CD4-positive, CD25-positive, alpha-beta regulatory T cell (primary cell): ENCODE data around the gene ATXN1. TPM values are rescaled to one million over a fixed set of nuclear protein-coding genes. Genes with fewer than 3 reads are reported as not detected.

ENCODE experiments used
- ATAC-seq, 2 donors: fragments of 150-1000 bp; cut with Tn5 transposase; one replicate each; pipeline ENCODE4 v1.10.0; 2021; ENCODE audit warnings: low read depth in 2 of 2, moderate number of reproducible peaks in 2 of 2, moderate library complexity in 1 of 2
- DNase-seq, 3 donors: peaks; one replicate each; pipeline versions ENCODE4 v3.0.0 to v3.0.0-alpha.2; 2012 to 2022; ENCODE audit warnings: mixed read lengths in 1 of 3
- H3K27ac ChIP-seq: one replicate; pipeline ENCODE4 v1.7.0; 2013; ENCODE audit warnings: mild to moderate bottlenecking, low read length; ENCODE audit not compliant: insufficient read depth, poor library complexity, severe bottlenecking
- H3K27me3 ChIP-seq: one replicate; pipeline ENCODE4 v1.7.0; 2013; ENCODE audit warnings: low read length; ENCODE audit not compliant: control insufficient read depth, insufficient read depth
- H3K36me3 ChIP-seq: one replicate; pipeline ENCODE4 v1.7.0; 2013; ENCODE audit warnings: mild to moderate bottlenecking, low read length, moderate library complexity; ENCODE audit not compliant: control insufficient read depth, insufficient read depth
- H3K4me1 ChIP-seq: 2 replicates; pipeline ENCODE4 v1.7.0; 2013; ENCODE audit warnings: mild to moderate bottlenecking, low read length; ENCODE audit not compliant: insufficient read depth, control insufficient read depth, poor library complexity, severe bottlenecking
- H3K4me3 ChIP-seq: one replicate; pipeline ENCODE4 v1.7.0; 2013; ENCODE audit warnings: low read depth, mild to moderate bottlenecking, low read length, moderate library complexity
- H3K9me3 ChIP-seq, 2 experiments: 1 replicate in 1 of 2; 2 replicates in 1 of 2; pipeline ENCODE4 v1.7.0; 2013; ENCODE audit warnings: low read length in 2 of 2, mild to moderate bottlenecking in 1 of 2, moderate library complexity in 1 of 2; ENCODE audit not compliant: control insufficient read depth in 2 of 2
- H3K27ac Mint-ChIP-seq, 3 donors: one replicate each; pipeline ENCODE4 v1.8.0; 2020 to 2022; ENCODE audit warnings: mild to moderate bottlenecking in 3 of 3, mixed read lengths in 3 of 3, moderate library complexity in 2 of 3
- H3K27me3 Mint-ChIP-seq: one replicate; pipeline ENCODE4 v1.8.0; 2022; ENCODE audit warnings: mild to moderate bottlenecking, mixed read lengths
- H3K36me3 Mint-ChIP-seq: one replicate; pipeline ENCODE4 v1.8.0; 2020; ENCODE audit warnings: mixed read lengths
- H3K4me1 Mint-ChIP-seq, 4 donors: one replicate each; pipeline ENCODE4 v1.8.0; 2020 to 2022; ENCODE audit warnings: mixed read lengths in 4 of 4, mild to moderate bottlenecking in 1 of 4
- H3K4me3 Mint-ChIP-seq, 4 donors: one replicate each; pipeline ENCODE4 v1.8.0; 2020 to 2022; ENCODE audit warnings: mild to moderate bottlenecking in 4 of 4, mixed read lengths in 4 of 4, moderate library complexity in 3 of 4
- H3K9me3 Mint-ChIP-seq, 7 donors: one replicate each; pipeline ENCODE4 v1.8.0; 2020 to 2022; ENCODE audit warnings: mixed read lengths in 7 of 7, mild to moderate bottlenecking in 3 of 7, moderate library complexity in 2 of 7
- polyA plus RNA-seq, 4 donors: library from polyadenylated mRNA; unstranded; fragments of 300-500 nt; fragmentation: Illumina TruSeq; gene quantifications; one replicate each; pipeline ENCODE4 v1.2.3, GENCODE V29; 2021
- total RNA-seq: library from RNA; stranded (reverse); gene quantifications from one replicate; pipeline ENCODE4 v1.2.3, GENCODE V29; 2022

ATXN1 gene
- total and polyA plus RNA-seq, 5 donors from 2014 or later, result 15.8 to 191 (median 19.2) TPM

DNA sequence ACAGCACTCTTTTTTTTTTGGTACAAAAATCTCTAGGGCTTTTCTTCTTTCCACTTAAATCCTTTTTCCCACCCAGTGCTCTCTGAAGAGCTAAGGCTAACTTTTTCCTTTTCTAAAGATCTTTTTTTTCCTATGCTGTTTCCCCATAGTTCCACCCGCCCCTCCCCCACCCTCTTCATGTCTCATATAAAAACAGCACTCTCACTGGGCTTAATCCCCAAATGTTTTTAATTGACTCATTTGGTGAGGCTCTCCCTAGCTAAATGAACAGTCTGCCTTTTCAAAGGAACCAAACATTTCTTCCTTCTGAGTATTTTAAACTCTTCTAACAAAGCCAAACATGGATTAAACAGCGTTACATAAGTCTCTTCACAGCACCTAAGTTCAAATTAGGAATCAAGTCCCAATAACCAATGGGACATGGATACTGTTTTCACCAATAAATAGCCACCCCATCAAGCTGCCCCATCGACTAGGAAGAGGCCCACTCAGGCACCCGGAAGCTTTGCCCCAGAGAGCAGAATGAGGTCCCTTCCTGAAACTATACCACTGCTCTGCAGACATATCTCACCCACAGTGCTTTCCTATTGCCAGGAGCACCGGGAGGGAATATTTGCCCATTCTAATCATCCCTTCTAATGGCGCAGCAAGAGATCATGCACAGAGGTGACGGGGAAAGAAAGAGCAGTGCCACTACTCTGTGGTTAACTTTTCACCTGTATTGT, 63.7 kb downstream of the ATXN1 start:
- DNase-seq (no peak), ATAC-seq (peak in 1 of 2 donors; percentile 26)
- Mint-ChIP-seq H3K27ac (peak overlapping the region; percentile 83 to 89 (median 85)), H3K36me3 (peaks cover 3% of the 10 kb centered on the region), H3K27me3 (no peaks in the 10 kb centered on the region), H3K4me3 (peak overlapping the region; percentile 54 to 96 (median 70)), H3K4me1 (peaks cover 52 to 78% (median 63%) of the 10 kb centered on the region in 4 donors), H3K9me3 (peaks cover 0 to 1% (median 0%) of the 10 kb centered on the region in 7 donors)
- Histone ChIP-seq H3K27ac (peak overlapping the region; percentile 64), H3K4me1 (peaks cover 44% of the 10 kb centered on the region), H3K27me3 (no peaks in the 10 kb centered on the region), H3K4me3 (peak overlapping the region; percentile 89), H3K36me3 (no peaks in the 10 kb centered on the region), H3K9me3 (no peaks in the 10 kb centered on the region)

DNA sequence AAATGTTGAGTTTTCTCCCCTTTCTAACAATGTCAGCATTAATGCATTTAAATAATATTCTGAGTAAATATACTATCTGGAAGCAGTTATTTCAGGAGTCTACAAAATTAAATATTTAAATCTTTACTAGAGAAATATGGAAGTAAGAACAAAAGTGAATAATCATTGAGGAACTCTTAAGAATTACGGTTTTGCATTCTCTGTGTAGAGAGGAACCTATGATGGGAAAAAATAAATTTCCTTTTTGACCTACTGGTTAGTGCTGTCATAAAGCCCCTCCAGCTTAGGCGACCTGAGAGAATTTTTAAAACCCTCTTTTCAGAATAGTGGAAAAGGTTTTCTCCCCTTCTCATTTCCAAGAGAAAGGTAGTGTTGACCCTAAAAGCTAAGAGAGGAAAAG, 64.8 kb downstream of the ATXN1 start:
- Histone ChIP-seq H3K4me3 (no peak overlapping the region), H3K27me3 (no peaks in the 10 kb centered on the region), H3K9me3 (no peaks in the 10 kb centered on the region), H3K27ac (no peak overlapping the region), H3K4me1 (peaks cover 53% of the 10 kb centered on the region), H3K36me3 (no peaks in the 10 kb centered on the region)
- Mint-ChIP-seq H3K9me3 (peaks cover 0 to 1% (median 0%) of the 10 kb centered on the region in 7 donors), H3K27me3 (no peaks in the 10 kb centered on the region), H3K4me3 (no peak overlapping the region), H3K27ac (no peak overlapping the region), H3K4me1 (peaks cover 53 to 80% (median 66%) of the 10 kb centered on the region in 4 donors), H3K36me3 (peaks cover 3% of the 10 kb centered on the region)
- no peak for DNase-seq
- ATAC-seq, result no peak

DNA sequence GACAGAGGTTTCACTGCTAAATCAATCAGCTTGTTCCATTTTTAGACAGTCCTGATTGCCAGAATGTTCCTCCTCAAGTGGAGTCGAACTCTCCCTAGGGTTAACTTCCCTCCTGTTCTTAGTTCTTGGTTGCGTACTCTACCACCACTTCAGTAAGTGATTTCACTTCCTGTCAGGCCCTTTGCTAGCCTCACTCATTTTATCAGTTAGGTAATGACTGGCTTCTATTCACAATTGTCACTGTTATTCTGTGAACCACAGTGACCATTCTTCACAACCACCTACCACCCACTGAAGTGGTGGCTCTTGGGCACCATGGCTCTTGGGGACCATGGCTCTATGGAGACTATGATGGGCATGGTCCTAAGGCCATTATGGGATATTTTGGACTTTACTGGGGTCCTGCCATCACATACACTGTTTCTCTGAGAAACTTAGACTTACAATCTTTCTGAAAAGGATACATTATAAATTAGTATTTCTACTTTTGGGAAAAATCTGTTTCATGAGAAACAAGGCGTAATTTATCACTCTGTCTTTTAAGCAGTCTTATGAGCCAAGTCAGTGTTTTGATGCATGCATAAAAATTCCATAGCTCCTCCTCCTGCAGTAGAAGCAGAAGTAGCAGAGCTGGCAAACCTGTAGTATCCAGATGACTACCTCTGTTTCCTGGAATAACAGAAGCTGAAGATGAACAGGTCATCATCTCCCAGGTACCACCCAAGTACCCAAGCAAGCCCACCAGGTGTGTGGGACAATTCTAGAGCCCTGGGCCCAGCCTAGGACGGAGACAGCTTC, 66.3 kb downstream of the ATXN1 start:
- no peak overlapping the region for H3K4me3 ChIP-seq
- H3K27me3 ChIP-seq, result no peaks in the 10 kb centered on the region
- Mint-ChIP-seq H3K9me3 (peaks cover 0 to 1% (median 0%) of the 10 kb centered on the region in 7 donors), H3K36me3 (no peaks in the 10 kb centered on the region), H3K27ac (peak overlapping the region in 2 of 3 donors; percentile 18 to 47), H3K4me3 (peak overlapping the region; percentile 5 to 67 (median 37)), H3K4me1 (peaks cover 57 to 80% (median 66%) of the 10 kb centered on the region in 4 donors), H3K27me3 (no peaks in the 10 kb centered on the region)
- ATAC-seq (no peak), DNase-seq (peak in 1 of 3 donors; percentile 69)
- peak overlapping the region; percentile 15 for H3K27ac ChIP-seq
- H3K4me1 ChIP-seq, result peaks cover 54% of the 10 kb centered on the region
- no peaks in the 10 kb centered on the region for H3K9me3 ChIP-seq
- no peaks in the 10 kb centered on the region for H3K36me3 ChIP-seq

DNA sequence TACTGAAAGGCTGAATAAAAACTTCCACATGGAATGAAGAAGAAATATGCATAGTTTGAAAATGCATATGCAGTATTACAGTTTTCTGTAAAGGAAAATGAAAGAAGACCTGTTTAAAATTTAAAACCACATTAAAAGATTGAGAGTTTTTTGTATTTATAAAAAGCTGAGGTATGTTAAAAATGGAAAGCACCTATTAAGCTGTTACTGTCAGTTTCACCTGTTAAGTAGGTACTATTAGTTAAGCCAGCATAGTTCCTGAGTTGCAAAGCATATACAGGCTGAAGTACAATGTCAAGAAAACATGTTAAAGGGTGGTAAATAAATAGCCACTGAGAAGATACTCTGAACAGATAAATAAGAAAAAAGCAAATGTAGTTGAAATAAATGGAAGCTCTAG, 69.9 kb downstream of the ATXN1 start:
- peaks cover 54 to 75% (median 66%) of the 10 kb centered on the region in 4 donors for H3K4me1 Mint-ChIP-seq
- DNase-seq (peak in 1 of 3 donors; percentile 32), ATAC-seq (no peak)
- no peaks in the 10 kb centered on the region for H3K9me3 ChIP-seq
- peak overlapping the region; percentile 13 to 79 (median 48) for H3K4me3 Mint-ChIP-seq
- H3K27me3 ChIP-seq, result no peaks in the 10 kb centered on the region
- H3K9me3 Mint-ChIP-seq, result no peaks in the 10 kb centered on the region
- H3K36me3 ChIP-seq, result no peaks in the 10 kb centered on the region
- H3K27ac ChIP-seq, result peak overlapping the region; percentile 49
- peak overlapping the region; percentile 65 for H3K4me3 ChIP-seq
- H3K4me1 ChIP-seq, result peaks cover 49% of the 10 kb centered on the region
- H3K27me3 Mint-ChIP-seq, result no peaks in the 10 kb centered on the region
- no peaks in the 10 kb centered on the region for H3K36me3 Mint-ChIP-seq
- peak overlapping the region; percentile 39 to 78 (median 72) for H3K27ac Mint-ChIP-seq

DNA sequence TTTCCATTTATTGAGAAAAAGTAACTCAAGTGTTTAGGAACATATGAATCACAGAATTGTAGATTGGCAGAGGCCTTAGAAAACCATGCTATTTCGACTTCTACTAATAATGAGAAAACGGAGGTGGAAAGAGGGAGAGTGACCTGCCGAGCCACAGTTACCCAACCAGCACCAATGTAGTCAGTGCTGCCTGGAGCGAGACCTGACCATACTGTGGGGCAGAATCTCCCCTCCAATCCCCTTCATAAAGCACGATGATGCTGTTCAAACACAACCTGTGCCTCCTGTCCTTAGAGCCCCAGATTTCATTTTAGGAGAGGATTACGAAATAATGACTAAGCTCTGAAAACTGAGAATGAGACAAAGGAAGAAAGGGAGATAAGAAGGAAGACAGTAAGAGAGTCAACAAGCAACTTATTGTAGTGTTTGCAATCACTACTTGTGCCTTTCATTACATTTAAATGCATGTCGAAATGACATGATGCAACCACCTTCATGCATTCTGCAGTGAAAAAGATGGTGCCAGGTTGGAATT, 70.6 kb downstream of the ATXN1 start:
- Mint-ChIP-seq H3K27ac (peak overlapping the region; percentile 60 to 78 (median 72)), H3K4me1 (peaks cover 54 to 78% (median 67%) of the 10 kb centered on the region in 4 donors)

DNA sequence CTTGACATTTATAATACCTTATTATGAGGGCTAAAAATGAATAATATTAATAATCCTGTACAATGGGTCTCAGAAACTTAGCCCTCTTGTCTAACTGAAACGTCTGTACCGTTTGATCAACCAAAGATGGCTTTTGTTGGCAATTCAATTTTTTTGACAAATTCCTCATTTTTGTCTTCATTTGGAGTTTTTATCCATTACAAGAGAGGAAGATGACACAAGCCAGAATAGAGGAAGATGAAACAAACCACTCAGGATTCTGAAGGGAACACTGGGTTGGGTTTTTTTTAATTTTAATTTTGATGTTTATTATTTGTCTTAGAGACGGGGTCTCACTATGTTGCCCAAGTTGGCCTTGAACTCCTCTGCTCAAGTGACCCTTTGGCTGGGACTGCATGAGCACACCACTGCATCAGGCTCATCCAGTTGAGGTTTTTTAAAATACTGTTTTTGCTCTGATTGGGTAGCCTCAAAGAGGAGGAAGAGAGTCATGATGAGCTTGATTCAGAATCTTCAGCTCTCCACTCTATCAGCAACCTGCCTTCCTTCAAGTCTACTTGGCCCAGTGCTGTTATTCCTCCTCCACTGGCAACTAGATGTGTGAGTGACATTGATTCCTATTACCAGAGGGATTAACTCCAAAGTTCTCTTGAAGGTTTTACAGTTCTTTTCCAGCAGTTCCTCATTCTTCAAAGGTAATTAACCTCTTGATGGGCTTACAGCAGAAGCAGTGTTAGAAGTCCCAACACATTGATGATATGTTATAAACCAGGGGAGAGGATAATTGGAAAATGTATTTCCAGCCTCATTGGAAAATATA, 71.3 kb downstream of the ATXN1 start:
- Histone ChIP-seq H3K4me3 (peak overlapping the region; percentile 65), H3K27ac (no peak overlapping the region), H3K36me3 (no peaks in the 10 kb centered on the region), H3K27me3 (no peaks in the 10 kb centered on the region), H3K4me1 (peaks cover 49% of the 10 kb centered on the region), H3K9me3 (no peaks in the 10 kb centered on the region)
- Mint-ChIP-seq H3K9me3 (no peaks in the 10 kb centered on the region), H3K27ac (peak overlapping the region; percentile 22 to 72 (median 62)), H3K4me1 (peaks cover 49 to 79% (median 67%) of the 10 kb centered on the region in 4 donors), H3K27me3 (no peaks in the 10 kb centered on the region), H3K36me3 (no peaks in the 10 kb centered on the region), H3K4me3 (peak overlapping the region; percentile 5 to 65 (median 28))
- ATAC-seq (no peak), DNase-seq (no peak)

More for the DNA sequence above, 70.6 kb downstream of the ATXN1 start:
- DNase-seq, result no peak
- H3K4me3 Mint-ChIP-seq, result peak overlapping the region; percentile 13 to 41 (median 24)
- H3K27me3 Mint-ChIP-seq, result no peaks in the 10 kb centered on the region
- no peaks in the 10 kb centered on the region for H3K36me3 ChIP-seq
- H3K4me1 ChIP-seq, result peaks cover 49% of the 10 kb centered on the region
- H3K9me3 Mint-ChIP-seq, result no peaks in the 10 kb centered on the region
- H3K36me3 Mint-ChIP-seq, result no peaks in the 10 kb centered on the region
- H3K4me3 ChIP-seq, result peak overlapping the region; percentile 65
- H3K9me3 ChIP-seq, result no peaks in the 10 kb centered on the region
- no peak overlapping the region for H3K27ac ChIP-seq
- no peaks in the 10 kb centered on the region for H3K27me3 ChIP-seq
- peak in 1 of 2 donors; percentile 28 for ATAC-seq
